Activated naive CD4-positive, alpha-beta T cell treated with anti-CD3 and anti-CD28 coated beads for 36 hours (primary cell): ENCODE data around the gene GJA3. TPM values are rescaled to one million over a fixed set of nuclear protein-coding genes. Genes with fewer than 3 reads are reported as not detected.
A peak's percentile ranks its signal among the peaks of the same experiment; 100 is the strongest.

ENCODE experiments used
- CTCF ChIA-PET: fragments of 350-600 bp; sonication (Branson Sonifier 250); formaldehyde crosslinking; loops from one replicate; lab custom pipeline; 2021; ENCODE audit warnings: antibody characterized with exemption; lab: Charles Lee
- DNase-seq: peaks from one replicate; pipeline ENCODE4 v3.0.0-alpha.2; 2020
- H3K27ac Mint-ChIP-seq: one replicate; pipeline ENCODE4 v1.8.0; 2021; ENCODE audit warnings: mild to moderate bottlenecking, mixed read lengths
- H3K27me3 Mint-ChIP-seq: one replicate; pipeline ENCODE4 v1.8.0; 2021; ENCODE audit warnings: low read depth, mixed read lengths
- H3K36me3 Mint-ChIP-seq: one replicate; pipeline ENCODE4 v1.8.0; 2021; ENCODE audit warnings: low read depth, mixed read lengths
- H3K4me1 Mint-ChIP-seq: one replicate; pipeline ENCODE4 v1.8.0; 2021; ENCODE audit warnings: low read depth, mixed read lengths
- H3K4me3 Mint-ChIP-seq: one replicate; pipeline ENCODE4 v1.8.0; 2021; ENCODE audit warnings: mild to moderate bottlenecking, moderate library complexity, mixed read lengths
- H3K9me3 Mint-ChIP-seq: one replicate; pipeline ENCODE4 v1.8.0; 2021; ENCODE audit warnings: mixed read lengths
- intact Hi-C: fragments of 100-400 bp; cut with micrococcal nuclease; formaldehyde crosslinking; loops from one replicate; pipeline ENCODE4 v1.15.1; 2023
- total RNA-seq, 2 experiments: library from RNA; stranded (reverse); gene quantifications; one replicate each; pipeline ENCODE4 v1.2.3, GENCODE V29; 2021

GJA3 gene
- total RNA-seq: under 1 TPM; 0.05 to 0.10 TPM

GRCh38 chr13:20160306-20161274 lies at the start of gene GJA3:
GJA3 (minus strand) TSS chr13:20161052; CDS start chr13:20143288, 17,764 bp downstream.
- peak; percentile 68 for DNase-seq
- intact Hi-C loops: loop anchor here (2.0 to 10.0 kb wide), 3 partner anchors 378 to 1008 kb away; partner anchors contain the start of gene PSPC1
- Mint-ChIP-seq H3K9me3 (no peaks in the 10 kb centered on the region), H3K36me3 (no peaks in the 10 kb centered on the region), H3K27ac (no peak within 1 kb of the TSS), H3K4me1 (peaks cover 8% of the 10 kb centered on the region), H3K27me3 (peaks cover 44% of the 10 kb centered on the region), H3K4me3 (peak within 1 kb of the TSS; percentile 73)
- CTCF ChIA-PET: interaction anchor here (0.6 to 2.9 kb wide), 5 partner anchors 23 to 69 kb away, joined by 4 to 11 read pairs (median 5); no protein-coding TSS in a partner anchor

- no peaks in the 10 kb centered on the region for H3K4me1 Mint-ChIP-seq
- no peaks in the 10 kb centered on the region for H3K36me3 Mint-ChIP-seq
- no peaks in the 10 kb centered on the region for H3K9me3 Mint-ChIP-seq
- intact Hi-C loops: no loop called here
- H3K27ac Mint-ChIP-seq: no peak overlapping the region
- H3K4me3 Mint-ChIP-seq: no peak overlapping the region
- DNase-seq: no peak
- CTCF ChIA-PET: interaction anchor here (0.7 kb wide), 1 partner anchor 13 kb away, joined by 3 read pairs; no protein-coding TSS in a partner anchor
- no peaks in the 10 kb centered on the region for H3K27me3 Mint-ChIP-seq
These were observed 49.1 kb upstream of the GJA3 start for GRCh38 chr13:20209948-20210347.

DNA sequence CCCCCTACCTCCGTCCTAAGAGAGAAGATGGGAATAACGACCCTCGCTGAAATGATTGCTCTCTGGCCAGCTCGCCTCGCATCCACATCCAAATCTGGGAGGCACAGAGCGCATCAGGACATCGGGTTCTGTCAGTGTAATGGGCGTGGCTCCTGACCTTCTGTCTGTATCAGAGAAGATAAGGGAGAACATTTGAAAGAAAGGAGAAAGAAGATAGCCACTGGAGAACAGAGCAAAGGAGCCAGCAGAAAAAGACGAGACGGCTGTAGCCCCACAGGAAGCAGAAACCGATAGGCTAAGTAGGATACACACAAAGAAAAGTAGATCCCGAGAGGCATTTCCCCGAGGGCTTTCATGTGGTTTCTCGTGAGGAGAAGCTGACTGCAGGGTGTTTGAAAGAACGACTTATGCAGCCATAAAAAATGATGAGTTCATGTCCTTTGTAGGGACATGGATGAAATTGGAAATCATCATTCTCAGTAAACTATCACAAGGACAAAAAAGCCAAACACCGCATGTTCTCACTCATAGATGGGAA lies 45.9 kb upstream of the GJA3 start:
- H3K27me3 Mint-ChIP-seq: no peaks in the 10 kb centered on the region
- no peak overlapping the region for H3K27ac Mint-ChIP-seq
- intact Hi-C loops: no loop called here
- no peaks in the 10 kb centered on the region for H3K4me1 Mint-ChIP-seq
- no peak overlapping the region for H3K4me3 Mint-ChIP-seq
- H3K9me3 Mint-ChIP-seq: peaks cover under 1% of the 10 kb centered on the region
- no peak for DNase-seq
- H3K36me3 Mint-ChIP-seq: no peaks in the 10 kb centered on the region
- CTCF ChIA-PET: no interaction called here

DNA sequence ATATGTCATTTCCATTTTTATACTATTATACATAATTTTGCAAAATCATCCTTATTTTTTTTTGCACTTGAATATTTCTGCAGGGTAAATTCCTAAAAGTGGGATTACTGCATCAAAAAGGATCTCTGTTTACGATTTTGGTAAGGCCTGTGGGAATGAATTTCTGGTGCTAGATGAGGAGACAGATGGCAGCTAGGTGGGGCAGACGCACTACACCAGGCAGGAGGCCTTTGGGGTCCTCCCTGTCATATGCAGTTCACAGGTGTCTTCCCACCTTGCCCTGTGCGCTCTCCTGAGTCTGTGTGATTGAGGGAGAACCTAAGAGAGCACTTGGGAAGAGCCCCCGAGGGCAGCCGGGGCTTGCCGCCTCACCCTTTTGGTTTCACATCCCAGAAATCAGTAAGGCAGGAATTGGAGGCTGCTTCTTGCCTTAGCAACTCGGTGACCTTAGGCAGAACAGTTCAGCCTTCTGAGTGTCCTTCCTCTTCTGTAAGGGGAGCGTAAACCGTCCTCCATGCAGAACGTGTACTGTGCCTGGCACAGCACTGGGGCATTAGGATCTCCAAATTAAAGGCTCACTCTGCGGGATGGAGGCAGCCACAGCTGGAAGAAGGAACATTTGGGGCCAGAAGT lies 45.3 kb upstream of the GJA3 start:
- intact Hi-C loops: no loop called here
- Mint-ChIP-seq H3K4me1 (no peaks in the 10 kb centered on the region), H3K9me3 (peaks cover 2% of the 10 kb centered on the region), H3K36me3 (no peaks in the 10 kb centered on the region), H3K27ac (no peak overlapping the region), H3K4me3 (no peak overlapping the region), H3K27me3 (no peaks in the 10 kb centered on the region)
- CTCF ChIA-PET: no interaction called here
- no peak for DNase-seq

GRCh38 chr13:20198781-20199180 lies 37.9 kb upstream of the GJA3 start:
- no peak overlapping the region for H3K27ac Mint-ChIP-seq
- H3K9me3 Mint-ChIP-seq: peaks cover 2% of the 10 kb centered on the region
- peaks cover 36% of the 10 kb centered on the region for H3K27me3 Mint-ChIP-seq
- peaks cover 11% of the 10 kb centered on the region for H3K4me1 Mint-ChIP-seq
- H3K36me3 Mint-ChIP-seq: no peaks in the 10 kb centered on the region
- H3K4me3 Mint-ChIP-seq: no peak overlapping the region
- intact Hi-C loops: loop anchor here (5.0 kb wide), 2 partner anchors 99 to 574 kb away; partner anchors contain the start of gene EEF1AKMT1
- no peak for DNase-seq
- CTCF ChIA-PET: interaction anchor here (0.7 to 3.5 kb wide), 2 partner anchors 278 to 295 kb away, joined by 3 to 20 read pairs; no protein-coding TSS in a partner anchor

DNA sequence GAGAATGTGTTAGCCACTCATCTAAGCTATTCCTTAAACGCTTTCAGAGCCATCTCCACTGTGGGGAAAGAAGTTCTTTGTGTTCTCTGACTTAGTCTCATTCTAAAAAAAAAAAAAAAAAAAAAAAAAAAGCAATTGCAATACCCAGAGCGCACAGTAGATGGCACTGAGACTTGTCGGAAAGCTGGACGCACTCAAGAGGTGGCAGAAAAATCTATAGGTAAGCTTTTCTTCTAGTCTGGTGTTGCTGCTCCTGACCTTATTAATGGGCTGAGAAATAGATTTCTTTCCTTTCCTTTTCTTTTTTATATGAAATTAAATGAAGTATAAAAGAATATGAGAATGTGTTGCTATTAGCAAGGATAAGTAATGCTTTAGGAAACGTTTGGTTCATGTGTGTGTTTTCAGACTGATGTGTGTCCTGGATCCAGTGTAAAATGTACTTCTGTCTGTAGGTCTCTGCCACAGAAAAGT lies 36.5 kb upstream of the GJA3 start:
- H3K4me3 Mint-ChIP-seq: no peak overlapping the region
- H3K9me3 Mint-ChIP-seq: peaks cover 2% of the 10 kb centered on the region
- CTCF ChIA-PET: interaction anchor here (0.6 to 3.5 kb wide), 43 partner anchors 12 to 859 kb away, joined by 3 to 20 read pairs (median 3); no protein-coding TSS in a partner anchor
- DNase-seq: peak; percentile 23
- H3K27me3 Mint-ChIP-seq: peaks cover 37% of the 10 kb centered on the region
- peaks cover 13% of the 10 kb centered on the region for H3K4me1 Mint-ChIP-seq
- no peak overlapping the region for H3K27ac Mint-ChIP-seq
- H3K36me3 Mint-ChIP-seq: no peaks in the 10 kb centered on the region
- intact Hi-C loops: loop anchor here (1.0 to 5.0 kb wide), 7 partner anchors 100 to 728 kb away; partner anchors contain the start of gene EEF1AKMT1

GRCh38 chr13:20195801-20196200 lies 34.9 kb upstream of the GJA3 start:
- CTCF ChIA-PET: interaction anchor here (0.6 to 2.1 kb wide), 6 partner anchors 10 to 349 kb away, joined by 3 to 9 read pairs (median 3); no protein-coding TSS in a partner anchor
- Mint-ChIP-seq H3K4me3 (no peak overlapping the region), H3K36me3 (no peaks in the 10 kb centered on the region), H3K27ac (no peak overlapping the region), H3K9me3 (no peaks in the 10 kb centered on the region), H3K27me3 (peaks cover 51% of the 10 kb centered on the region), H3K4me1 (peaks cover 13% of the 10 kb centered on the region)
- DNase-seq: no peak
- intact Hi-C loops: loop anchor here (2.0 to 5.0 kb wide), 5 partner anchors 23 to 576 kb away; partner anchors contain the start of gene EEF1AKMT1

DNA sequence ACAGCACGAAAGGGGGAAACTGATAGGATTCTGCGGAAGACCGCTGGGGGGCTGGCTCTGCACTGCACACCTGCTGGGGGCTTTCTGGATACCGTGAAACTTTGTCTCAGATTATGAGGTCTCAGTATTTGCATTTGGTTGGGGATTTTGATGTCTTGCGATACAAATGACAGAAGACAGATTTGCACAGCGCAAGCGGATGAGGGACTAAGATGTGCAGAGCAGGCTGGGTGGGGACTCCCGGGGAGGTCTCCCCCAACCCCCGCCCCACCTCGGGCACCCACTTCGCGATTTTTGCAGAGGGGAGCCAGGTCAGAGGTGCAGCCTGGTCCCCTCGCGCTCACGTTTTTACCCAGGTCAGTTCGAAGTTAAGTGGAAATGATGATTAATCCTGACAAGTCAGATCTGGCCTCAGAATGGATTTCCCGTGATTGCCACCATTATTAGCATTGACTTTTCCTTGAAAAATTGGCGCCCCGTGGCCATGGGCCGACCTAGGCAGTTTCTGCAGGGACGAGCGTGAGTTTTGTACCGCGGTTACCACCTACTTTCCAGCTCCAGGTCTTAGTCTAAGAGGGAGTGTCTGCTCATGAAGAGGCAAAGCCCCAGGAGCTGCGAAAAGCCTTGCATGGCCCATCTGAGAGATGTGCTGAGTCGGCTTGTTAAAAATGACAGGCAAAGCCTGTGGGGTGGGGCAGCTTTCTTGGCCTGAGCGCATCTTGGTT lies 33.2 kb upstream of the GJA3 start:
- peak; percentile 32 for DNase-seq
- peaks cover 13% of the 10 kb centered on the region for H3K4me1 Mint-ChIP-seq
- H3K27ac Mint-ChIP-seq: no peak overlapping the region
- H3K4me3 Mint-ChIP-seq: peak overlapping the region; percentile 58
- no peaks in the 10 kb centered on the region for H3K36me3 Mint-ChIP-seq
- peaks cover 50% of the 10 kb centered on the region for H3K27me3 Mint-ChIP-seq
- CTCF ChIA-PET: interaction anchor here (0.7 to 2.1 kb wide), 3 partner anchors 9 to 299 kb away, joined by 3 to 9 read pairs (median 6); no protein-coding TSS in a partner anchor
- intact Hi-C loops: loop anchor here (1.0 to 2.0 kb wide), 3 partner anchors 19 to 709 kb away; partner anchors contain the start of gene XPO4
- H3K9me3 Mint-ChIP-seq: no peaks in the 10 kb centered on the region

GRCh38 chr13:20193162-20193906 lies 32.5 kb upstream of the GJA3 start:
- H3K4me3 Mint-ChIP-seq: peak overlapping the region; percentile 58
- DNase-seq: no peak
- CTCF ChIA-PET: no interaction called here
- no peaks in the 10 kb centered on the region for H3K36me3 Mint-ChIP-seq
- peaks cover 48% of the 10 kb centered on the region for H3K27me3 Mint-ChIP-seq
- peaks cover 13% of the 10 kb centered on the region for H3K4me1 Mint-ChIP-seq
- no peak overlapping the region for H3K27ac Mint-ChIP-seq
- no peaks in the 10 kb centered on the region for H3K9me3 Mint-ChIP-seq
- intact Hi-C loops: loop anchor here (1.0 to 2.0 kb wide), 2 partner anchors 18 to 709 kb away; partner anchors contain the start of gene XPO4

- DNase-seq: peak; percentile 25
- Mint-ChIP-seq H3K4me3 (peak within 1 kb of the TSS; percentile 65), H3K9me3 (no peaks in the 10 kb centered on the region), H3K36me3 (no peaks in the 10 kb centered on the region), H3K27me3 (peaks cover 45% of the 10 kb centered on the region), H3K27ac (no peak within 1 kb of the TSS), H3K4me1 (peaks cover 13% of the 10 kb centered on the region)
- intact Hi-C loops: loop anchor here (1.0 to 2.0 kb wide), 2 partner anchors 17 to 710 kb away; partner anchors contain the start of gene XPO4
- CTCF ChIA-PET: interaction anchor here (2.9 kb wide), 1 partner anchor 11 kb away, joined by 14 read pairs; no protein-coding TSS in a partner anchor
These were observed 31.9 kb upstream of the GJA3 start, which contains the start of gene GJB2 for GRCh38 chr13:20192836-20193161. GJB2 (minus strand) TSS chr13:20192938; CDS start chr13:20189581, 3,357 bp downstream.
